Lower lobe of right lung (tissue), 2 donors: ENCODE data around the gene HPCAL4. TPM values are rescaled to one million over a fixed set of nuclear protein-coding genes. Genes with fewer than 3 reads are reported as not detected.
A peak's percentile ranks its signal among the peaks of the same experiment; 100 is the strongest.

Experiments used
- ATAC-seq, 2 donors: fragments of 200-7000 bp; cut with Tn5 transposase; one replicate each; pipeline ENCODE4 v1.9.1; 2020 to 2022; ENCODE audit warnings: mild to moderate bottlenecking in 2 of 2, moderate library complexity in 2 of 2
- DNase-seq: peaks from one replicate; pipeline ENCODE4 v3.0.0-alpha.2; 2020
- H3K27ac ChIP-seq: fragments of 200-600 bp; one replicate; pipeline ENCODE4 v1.8.0; 2022
- H3K27me3 ChIP-seq: fragments of 200-600 bp; one replicate; pipeline ENCODE4 v1.8.0; 2022; ENCODE audit warnings: low read depth
- H3K36me3 ChIP-seq: fragments of 200-600 bp; one replicate; pipeline ENCODE4 v1.8.0; 2022; ENCODE audit warnings: mild to moderate bottlenecking
- H3K4me1 ChIP-seq: fragments of 200-600 bp; one replicate; pipeline ENCODE4 v1.8.0; 2022
- H3K4me3 ChIP-seq: fragments of 200-600 bp; one replicate; pipeline ENCODE4 v1.8.0; 2022; ENCODE audit warnings: mild to moderate bottlenecking
- H3K9me3 ChIP-seq: fragments of 200-600 bp; one replicate; pipeline ENCODE4 v1.8.0; 2022
- intact Hi-C: fragments of 100-400 bp; cut with DNase I; formaldehyde crosslinking; loops from one replicate; pipeline ENCODE4 v1.11.0; 2022
- total RNA-seq: library from RNA; stranded (reverse); fragmentation: NEBNext Ultra II Directional; extraction: Animal tissue kit (Norgen Biotek cat#: 25700); gene quantifications from one replicate; pipeline ENCODE4 v1.2.1, GENCODE V29; 2021
- TF ChIP-seq, protein P1 (sequence below): fragments of 200-600 bp; IDR thresholded peaks from one replicate; pipeline ENCODE4 v1.8.0; 2022; ENCODE audit warnings: antibody characterized with exemption, mild to moderate bottlenecking
- donor health status: DM: no; HTN: yes; CAD: no; lungs with severe emphysema.

The HPCAL4 gene
- total RNA-seq, 1 donor from 2014 or later, result 0.41 TPM

DNA sequence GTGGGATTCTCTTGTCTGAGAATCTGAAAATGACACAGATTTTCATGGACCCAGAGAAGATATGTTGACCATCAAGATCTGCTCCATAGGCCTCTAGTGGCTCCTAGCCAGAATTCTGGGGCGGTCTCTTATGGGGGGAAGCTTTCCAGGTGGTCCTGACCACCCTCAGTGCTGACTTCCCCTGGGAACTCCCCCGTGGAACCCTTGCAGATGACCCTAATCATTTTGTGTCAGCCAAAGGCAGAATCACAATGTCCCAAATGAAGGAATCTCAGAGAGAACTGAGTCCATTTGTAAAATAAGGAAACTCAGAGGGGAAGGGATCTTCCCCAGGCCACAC lies 55.4 kb downstream of the HPCAL4 start:
- TF ChIP-seq, protein P1, sequence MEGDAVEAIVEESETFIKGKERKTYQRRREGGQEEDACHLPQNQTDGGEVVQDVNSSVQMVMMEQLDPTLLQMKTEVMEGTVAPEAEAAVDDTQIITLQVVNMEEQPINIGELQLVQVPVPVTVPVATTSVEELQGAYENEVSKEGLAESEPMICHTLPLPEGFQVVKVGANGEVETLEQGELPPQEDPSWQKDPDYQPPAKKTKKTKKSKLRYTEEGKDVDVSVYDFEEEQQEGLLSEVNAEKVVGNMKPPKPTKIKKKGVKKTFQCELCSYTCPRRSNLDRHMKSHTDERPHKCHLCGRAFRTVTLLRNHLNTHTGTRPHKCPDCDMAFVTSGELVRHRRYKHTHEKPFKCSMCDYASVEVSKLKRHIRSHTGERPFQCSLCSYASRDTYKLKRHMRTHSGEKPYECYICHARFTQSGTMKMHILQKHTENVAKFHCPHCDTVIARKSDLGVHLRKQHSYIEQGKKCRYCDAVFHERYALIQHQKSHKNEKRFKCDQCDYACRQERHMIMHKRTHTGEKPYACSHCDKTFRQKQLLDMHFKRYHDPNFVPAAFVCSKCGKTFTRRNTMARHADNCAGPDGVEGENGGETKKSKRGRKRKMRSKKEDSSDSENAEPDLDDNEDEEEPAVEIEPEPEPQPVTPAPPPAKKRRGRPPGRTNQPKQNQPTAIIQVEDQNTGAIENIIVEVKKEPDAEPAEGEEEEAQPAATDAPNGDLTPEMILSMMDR, result no peak
- Histone ChIP-seq H3K27me3 (peaks cover 4% of the 10 kb centered on the region), H3K36me3 (peaks cover 6% of the 10 kb centered on the region), H3K9me3 (no peaks in the 10 kb centered on the region), H3K4me3 (peak overlapping the region; percentile 23), H3K27ac (peak overlapping the region; percentile 58), H3K4me1 (peaks cover 25% of the 10 kb centered on the region)
- ATAC-seq (no peak), DNase-seq (no peak)
- intact Hi-C loops, result no loop called here

DNA sequence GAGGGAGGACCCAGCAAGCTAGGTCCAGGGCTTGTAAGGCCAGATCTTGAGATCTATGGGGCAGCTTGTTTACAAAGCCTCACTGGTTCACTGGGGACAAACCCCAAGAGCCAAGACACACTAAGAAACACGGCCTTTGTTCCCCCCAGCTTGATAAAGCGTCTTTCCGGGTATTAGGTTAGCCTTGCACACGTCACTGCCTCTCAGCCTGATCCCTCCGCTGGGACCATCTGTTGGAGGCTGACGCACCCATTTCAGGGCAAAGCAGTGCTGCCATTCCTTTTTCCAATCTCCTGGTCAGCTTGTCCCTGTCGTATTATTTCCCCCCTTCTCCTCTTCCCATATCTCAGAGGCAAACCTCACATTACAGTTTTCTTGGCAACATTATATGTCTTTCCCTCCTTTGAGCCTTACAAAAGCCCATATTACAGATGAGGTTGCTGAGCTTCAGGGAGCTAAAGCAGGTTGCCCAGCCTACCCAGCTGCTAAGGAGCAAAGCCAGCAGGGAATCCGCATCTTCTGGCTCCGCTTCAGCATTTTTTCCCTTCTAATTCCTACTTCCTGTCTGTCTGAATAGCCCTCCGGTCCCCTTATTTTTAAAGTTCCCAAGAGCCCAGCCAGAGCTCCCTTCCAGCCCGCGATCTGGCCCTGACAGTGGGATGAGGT lies 55.9 kb downstream of the HPCAL4 start:
- H3K27me3 ChIP-seq, result peaks cover 4% of the 10 kb centered on the region
- peaks cover 25% of the 10 kb centered on the region for H3K4me1 ChIP-seq
- peak overlapping the region; percentile 23 for H3K4me3 ChIP-seq
- ATAC-seq, result no peak
- no peak for DNase-seq
- no peaks in the 10 kb centered on the region for H3K9me3 ChIP-seq
- intact Hi-C loops, result no loop called here
- TF ChIP-seq, protein P1, result no peak
- H3K36me3 ChIP-seq, result peaks cover 11% of the 10 kb centered on the region
- H3K27ac ChIP-seq, result peak overlapping the region; percentile 58

DNA sequence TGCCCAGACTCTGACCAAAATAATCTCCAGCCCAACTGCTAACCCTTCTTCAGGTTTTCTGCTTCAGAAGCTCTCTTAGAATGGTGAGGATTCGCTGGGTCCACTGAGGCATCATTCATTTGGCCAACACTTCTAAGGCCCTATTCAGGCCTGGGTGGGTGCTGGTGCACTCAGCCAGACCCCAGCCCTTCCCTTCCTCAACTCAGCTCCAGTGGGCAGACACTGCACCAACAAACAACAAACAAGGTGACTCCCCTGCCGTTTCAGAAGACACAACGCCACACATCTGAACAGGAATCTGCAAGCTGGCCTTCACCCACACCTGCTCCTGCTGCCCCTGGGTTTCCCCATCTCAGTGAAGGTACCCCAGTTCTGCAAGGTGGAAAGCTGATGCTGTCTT lies 57.8 kb downstream of the HPCAL4 start:
- TF ChIP-seq, protein P1, result no peak
- Histone ChIP-seq H3K4me1 (peaks cover 22% of the 10 kb centered on the region), H3K27ac (no peak overlapping the region), H3K36me3 (peaks cover 22% of the 10 kb centered on the region), H3K4me3 (peak overlapping the region; percentile 37), H3K27me3 (peaks cover 2% of the 10 kb centered on the region), H3K9me3 (no peaks in the 10 kb centered on the region)
- DNase-seq (no peak), ATAC-seq (no peak)
- intact Hi-C loops, result no loop called here

DNA sequence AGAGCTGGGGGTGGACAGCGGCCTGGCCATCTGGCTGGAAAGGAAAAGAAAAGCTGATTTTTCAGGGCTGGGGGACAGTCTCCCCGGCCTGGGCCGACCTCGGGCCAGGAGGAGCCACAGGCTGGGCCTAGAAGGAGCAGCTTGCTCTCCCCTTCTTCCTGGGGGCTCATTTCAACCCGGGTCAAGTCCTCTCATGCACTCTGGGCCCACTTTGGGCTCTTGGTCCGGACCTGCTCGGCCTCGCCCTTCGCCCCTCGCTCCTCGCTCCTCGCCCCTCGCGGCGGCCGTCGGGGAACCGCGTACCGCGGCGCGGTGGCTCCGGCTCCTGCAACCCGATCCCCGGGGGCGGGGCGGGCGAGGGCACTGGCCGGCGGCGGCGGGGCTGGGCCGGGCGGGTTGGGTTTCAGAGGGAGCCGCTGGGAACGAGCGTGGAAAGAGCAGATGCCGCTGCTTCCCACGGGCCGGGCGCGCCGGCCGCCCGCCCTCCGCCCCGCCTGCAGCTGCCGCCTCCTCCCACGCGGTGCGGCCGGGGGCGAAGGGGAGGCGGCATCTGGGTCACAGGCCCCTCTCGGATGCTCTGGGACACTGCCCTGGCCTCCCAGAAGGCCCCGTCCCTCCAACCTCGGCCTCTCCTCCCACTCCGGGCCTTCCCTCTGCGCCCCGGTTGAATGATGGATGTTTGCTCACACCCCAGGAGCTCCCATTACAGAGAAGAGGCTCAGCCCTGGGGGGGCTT lies 58.4 kb downstream of the HPCAL4 start:
- TF ChIP-seq, protein P1, result no peak
- H3K4me1 ChIP-seq, result peaks cover 22% of the 10 kb centered on the region
- peak overlapping the region; percentile 37 for H3K4me3 ChIP-seq
- no peaks in the 10 kb centered on the region for H3K9me3 ChIP-seq
- peak; percentile 81 to 83 for ATAC-seq
- H3K36me3 ChIP-seq, result peaks cover 22% of the 10 kb centered on the region
- intact Hi-C loops, result no loop called here
- H3K27ac ChIP-seq, result peak overlapping the region; percentile 49
- peak; percentile 63 for DNase-seq
- no peaks in the 10 kb centered on the region for H3K27me3 ChIP-seq

DNA sequence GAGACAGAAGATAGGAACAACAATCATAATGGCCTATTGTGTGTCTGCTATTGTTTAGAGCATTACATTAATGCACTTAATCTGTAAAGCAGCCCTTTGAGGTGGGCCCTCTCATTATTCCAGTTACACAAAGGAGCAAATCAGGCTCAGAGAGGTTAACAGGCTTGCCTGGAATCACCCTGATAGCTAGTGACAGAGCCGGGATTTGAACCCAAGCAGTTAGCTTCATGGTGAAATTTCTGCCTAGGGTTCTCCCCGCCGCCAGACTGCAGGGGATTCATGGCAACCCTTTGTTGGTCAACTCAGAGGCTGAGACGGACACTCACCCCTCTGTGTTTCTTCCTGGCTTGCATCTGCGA lies 58.9 kb downstream of the HPCAL4 start:
- no peak for DNase-seq
- peaks cover 22% of the 10 kb centered on the region for H3K4me1 ChIP-seq
- H3K27me3 ChIP-seq, result no peaks in the 10 kb centered on the region
- H3K4me3 ChIP-seq, result peak overlapping the region; percentile 37
- TF ChIP-seq, protein P1, result no peak
- intact Hi-C loops, result no loop called here
- no peaks in the 10 kb centered on the region for H3K9me3 ChIP-seq
- no peak for ATAC-seq
- peaks cover 24% of the 10 kb centered on the region for H3K36me3 ChIP-seq
- peak overlapping the region; percentile 49 for H3K27ac ChIP-seq
